Cerebellar nuclear complex (tissue), 1 donor: ENCODE results near the gene TNS3.
A peak's percentile ranks its signal among the peaks of the same experiment; 100 is the strongest.
"Not testable (repeated sequence)": the region's sequence is repeated elsewhere in the genome, so short reads cannot be mapped to it uniquely, and the experiment has no call there.

ENCODE experiments used
- DNase-seq, 2 experiments: peaks; one replicate each; lab custom pipeline; 2025; lab: John Stamatoyannopoulos, UW

Gene TNS3

DNA sequence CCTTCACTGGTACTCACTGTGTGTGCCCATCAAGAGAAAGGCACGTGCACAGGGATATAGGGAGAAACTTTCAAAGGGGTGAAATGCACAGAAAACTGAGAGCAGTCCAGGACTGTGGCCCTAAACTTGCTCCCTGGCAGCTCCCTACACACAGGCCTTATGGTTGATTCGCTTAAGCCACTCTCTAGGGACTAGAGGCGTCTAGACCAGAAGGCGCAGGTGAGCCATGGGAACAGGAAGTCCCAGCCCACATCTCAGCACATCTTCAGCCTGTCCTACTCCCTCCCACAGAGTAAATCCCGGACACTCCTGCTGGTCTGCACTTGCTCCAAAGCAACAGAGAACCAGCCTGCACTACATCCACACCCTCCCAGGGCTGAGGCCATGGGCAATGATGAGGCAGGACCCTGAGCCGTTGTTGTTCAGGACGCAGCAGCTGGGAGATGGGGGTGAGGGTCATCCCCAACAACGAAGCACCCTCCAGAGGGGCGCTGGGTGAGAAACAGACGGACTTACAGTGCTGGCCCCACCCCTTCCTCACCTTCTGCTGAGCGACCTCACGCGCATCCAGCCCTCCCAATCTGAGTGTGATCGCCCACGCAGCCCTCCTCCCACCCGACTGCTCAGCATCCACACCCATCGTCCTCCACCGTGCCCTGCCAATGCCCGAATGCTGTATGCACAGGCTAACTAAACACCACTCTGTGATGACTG is 109.3 kb downstream of the TNS3 start:
- no peak for DNase-seq

DNA sequence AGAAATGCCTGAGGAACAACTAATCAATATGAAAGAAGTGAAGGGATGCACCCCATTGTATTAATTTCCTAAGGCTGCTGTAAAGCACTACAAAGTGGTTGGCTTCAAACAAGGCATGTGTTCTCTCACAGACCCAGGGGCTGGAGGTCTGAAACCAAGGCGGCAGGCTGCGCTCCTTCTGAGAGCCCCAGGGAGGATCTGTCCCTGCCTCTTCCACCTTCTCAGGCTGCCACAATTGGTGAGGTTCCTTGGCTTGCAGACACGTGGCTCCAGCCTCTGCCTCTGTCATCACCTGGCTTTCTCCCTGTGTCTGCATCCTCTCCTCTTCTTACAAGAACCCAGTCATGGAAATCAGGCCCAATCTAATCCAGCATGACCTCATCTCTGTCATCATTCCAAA is 110.1 kb downstream of the TNS3 start:
- DNase-seq = no peak

DNA sequence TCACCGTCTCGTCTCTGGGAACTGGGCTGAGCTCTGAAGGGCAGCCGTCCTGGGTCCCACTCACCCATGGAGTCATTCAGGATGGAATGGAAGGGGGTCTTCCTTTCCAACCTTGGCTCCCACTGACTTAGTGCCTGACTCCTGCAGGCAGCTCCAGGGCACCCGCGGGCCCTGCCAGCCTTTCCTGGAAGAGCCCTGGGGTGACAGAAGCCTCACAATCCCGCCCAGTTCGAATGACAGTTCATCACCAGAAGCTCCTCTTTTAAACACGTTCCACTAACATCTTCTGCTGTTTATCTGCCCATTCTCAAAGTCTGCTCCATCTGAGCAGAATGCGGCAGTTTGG is 110.6 kb downstream of the TNS3 start:
- DNase-seq = no peak

DNA sequence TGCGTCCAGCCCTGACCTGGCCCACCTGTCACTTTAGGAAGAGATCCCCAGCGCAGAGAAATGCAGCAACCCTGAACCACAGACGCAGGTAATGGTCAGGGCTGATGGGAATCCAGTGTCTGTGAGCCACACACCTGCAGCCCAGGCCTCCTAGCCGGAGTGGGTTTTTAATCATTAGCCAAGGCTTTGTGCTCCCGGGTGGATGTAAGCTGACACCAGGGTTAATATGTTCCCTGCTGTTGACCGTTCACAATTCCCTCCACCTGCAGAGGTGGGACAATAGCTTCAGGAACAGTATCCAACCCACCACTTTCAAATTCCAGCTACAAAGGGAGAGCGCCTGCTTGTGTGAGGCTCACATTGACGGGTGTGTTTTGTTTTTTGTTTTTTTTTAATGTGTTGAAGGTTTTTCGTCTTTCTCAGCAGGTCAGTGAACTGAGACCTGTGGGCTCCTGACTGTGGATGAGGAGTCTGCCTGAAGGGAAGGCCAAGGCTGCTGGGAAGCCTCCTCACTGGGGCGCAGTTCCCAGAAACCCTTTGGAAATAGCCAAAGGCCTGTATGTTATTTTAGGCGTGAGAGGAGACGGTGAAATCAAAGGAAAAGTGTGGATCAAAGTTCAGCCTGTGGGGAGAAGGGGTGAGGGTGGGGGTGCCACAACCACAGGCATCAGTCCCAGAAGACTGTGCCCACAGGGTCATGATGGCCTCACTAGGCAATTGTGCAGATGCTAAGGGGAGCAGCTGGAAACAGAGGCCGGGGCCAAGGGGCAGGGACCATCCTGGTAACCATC is 111.1 kb downstream of the TNS3 start:
- DNase-seq = no peak

DNA sequence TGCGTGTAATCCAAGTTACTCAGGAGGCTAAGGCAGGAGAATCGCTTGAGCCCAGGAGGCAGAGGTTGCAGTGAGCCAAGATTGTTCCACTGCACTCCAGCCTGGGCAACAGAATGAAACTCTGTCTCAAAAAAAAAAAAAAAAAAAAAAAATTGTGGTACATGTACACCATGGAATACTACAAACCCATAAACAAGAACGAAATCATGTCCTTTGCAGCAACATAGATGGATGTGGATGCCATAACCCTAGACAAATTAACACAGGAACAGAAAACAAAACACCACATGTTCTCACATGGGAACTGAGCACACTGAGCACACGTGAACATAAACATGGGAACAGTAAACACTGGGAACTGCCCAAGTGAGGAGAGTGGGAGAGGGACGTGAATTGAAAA is 112.1 kb downstream of the TNS3 start:
- not testable (repeated sequence) for DNase-seq

DNA sequence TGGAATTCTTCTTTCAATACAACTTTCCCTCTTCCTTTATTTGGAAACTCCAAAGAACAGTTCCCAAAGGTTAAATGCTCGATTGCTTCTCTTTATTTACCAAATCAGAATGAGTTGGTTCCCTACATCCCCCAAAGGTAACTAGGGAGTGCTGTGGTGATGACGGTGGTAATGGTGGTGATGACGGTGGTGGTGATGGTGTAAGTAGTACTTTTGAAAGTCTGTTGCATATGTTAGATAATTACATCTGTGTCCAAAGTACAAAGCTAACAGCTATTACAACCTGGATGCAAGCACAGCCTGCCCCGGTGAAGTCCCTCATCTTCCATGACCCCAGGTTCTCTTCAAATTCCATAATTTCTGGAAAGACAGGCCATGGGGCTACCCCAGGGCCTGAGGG is 115.1 kb downstream of the TNS3 start:
- no peak for DNase-seq

DNA sequence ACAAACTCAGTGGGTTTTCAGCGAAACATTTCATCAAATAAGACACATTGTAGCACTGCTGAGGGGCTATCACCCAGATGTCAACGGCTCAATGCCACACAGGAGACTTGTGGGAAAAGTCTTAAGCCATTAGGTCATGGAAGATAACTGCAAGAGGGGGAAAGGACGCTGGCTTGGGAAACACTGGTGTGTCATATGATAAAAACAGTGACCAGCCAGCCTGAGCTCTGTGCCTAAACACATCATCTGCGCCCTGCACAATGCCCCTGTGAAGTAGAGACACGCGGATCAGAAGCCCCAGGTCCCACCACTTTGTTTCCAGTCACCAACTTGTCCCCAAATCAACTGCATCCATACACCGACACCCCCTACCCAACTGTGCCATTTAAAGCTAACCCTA is 116.7 kb downstream of the TNS3 start:
- DNase-seq = no peak

DNA sequence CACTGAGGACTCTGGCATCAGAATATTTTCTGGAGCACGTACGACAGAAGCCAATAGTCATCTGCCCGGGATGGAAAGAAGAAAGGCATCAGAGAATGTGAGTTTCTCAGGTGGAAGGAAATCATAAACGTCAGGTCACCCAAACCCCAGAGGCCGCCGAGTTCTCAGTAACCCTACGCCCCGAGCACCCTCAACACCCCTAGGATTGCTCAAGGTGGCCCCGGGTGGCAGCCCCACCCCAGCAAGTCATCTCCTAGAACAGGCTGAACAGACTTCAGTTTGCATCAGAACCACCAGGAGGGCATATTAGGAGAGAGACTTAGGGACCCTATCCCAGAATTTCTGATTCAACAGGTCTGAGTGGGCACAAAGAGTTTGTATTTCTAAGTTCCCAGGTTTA is 117.6 kb downstream of the TNS3 start:
- no peak for DNase-seq

DNA sequence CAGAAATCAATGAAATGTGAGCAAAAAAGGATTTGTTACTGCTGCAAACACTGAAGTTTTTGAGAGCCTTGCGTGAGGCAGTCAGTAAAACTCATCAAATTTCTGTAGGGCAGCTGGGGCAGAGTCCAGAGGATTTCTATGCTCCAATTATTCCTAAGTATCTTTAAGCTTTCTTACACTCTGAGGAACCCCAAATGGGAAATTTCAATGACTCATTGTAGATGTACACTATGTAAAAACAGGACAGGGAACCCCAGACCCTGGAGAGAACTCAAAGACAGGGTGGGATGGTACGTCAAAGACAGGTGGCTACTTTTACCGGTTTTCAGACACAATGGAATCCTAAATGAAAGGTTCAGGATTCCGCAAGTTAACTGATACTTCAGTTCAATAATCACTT is 120.2 kb downstream of the TNS3 start:
- DNase-seq = no peak

DNA sequence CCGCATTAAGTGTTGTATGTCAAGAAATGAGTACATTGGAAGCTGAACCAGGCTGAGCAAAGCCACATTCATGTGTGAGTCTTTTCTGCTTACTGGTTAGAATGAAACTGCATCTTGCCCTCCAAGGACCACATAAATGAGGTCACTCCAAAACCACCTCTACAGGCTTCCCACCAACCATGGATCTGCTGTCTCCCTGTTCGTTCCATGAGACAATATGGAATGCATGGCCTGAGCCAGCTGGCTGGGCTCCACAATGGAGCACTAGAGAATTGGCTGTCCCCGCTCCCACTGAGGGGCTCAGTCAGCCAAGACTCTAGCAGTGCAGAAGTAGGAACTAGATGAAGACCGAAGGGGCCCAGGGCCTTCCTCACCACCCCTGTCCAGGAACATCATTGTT is 120.8 kb downstream of the TNS3 start:
- DNase-seq = peak in 1 of 2 experiments; percentile 19

DNA sequence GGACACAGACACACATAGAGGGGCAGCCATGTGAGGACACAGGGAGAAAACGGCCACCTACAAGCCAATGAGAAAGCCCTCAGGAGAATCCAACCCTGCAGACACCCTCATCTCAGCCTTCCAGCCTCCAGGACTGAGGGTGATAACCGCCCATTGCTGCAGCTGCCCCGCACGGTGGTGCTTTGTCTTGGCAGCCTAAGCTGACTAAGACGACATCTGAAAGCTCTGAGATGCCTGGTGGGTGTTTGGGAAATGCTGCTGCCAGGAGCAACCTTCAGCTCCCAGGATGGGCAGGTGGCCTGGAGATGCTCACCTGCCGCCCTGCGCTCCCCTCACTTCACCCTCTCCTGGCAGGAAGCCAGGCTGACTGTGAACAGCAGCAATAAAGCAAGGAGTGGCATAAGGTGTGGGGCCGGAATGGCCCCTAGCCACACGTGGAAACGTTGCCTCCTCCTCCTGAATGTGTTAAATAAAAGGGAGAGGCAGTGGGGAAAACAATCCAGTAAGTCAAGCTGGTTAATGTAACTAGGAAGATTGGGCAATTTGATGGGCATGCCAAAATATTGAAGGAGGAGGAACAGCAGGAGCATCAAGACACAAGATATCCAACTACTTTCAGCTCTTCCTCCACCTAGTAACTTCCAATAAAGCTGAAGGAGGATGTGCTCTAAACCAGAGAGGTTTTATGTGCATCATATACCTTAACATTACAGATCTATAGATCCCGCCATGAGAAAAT is 121.5 kb downstream of the TNS3 start:
- no peak for DNase-seq

DNA sequence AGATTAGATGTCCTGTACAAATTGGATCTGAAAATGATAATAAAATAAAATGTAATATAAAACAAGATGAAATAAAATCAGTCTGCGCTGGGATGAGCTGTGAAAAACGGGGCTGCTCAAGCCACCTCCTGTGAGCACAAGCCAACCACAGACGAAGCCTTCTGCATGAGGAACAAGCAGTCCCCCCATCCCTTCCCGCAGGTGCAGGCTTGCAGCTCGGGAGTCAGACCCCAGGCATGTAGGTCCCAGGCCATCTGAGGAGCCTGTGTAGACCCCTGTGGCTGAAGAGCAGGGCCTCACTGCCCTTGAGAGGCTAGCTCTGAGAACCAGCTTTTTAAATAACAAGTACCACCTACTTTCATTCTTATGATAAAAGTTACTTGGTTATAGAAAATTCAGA is 123.4 kb downstream of the TNS3 start:
- no peak for DNase-seq

DNA sequence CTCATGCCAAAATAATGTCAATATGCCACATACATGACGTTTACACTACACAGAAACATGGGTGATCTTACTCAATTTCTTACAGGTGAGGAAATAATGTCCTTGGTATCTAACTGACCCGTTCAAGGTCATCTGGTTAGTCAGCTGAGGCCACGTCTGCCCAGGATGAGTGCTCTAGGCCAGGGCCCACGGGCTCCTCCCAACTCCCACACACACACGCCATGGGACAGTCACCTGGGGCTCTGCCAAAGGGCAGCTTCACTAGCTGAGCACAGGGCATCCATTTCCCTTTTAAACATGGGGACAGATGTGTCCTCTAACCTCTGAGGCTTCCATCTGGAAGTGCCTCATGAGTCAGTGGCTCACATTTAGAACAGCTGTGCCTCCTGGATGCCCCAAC is 123.9 kb downstream of the TNS3 start:
- DNase-seq = no peak

DNA sequence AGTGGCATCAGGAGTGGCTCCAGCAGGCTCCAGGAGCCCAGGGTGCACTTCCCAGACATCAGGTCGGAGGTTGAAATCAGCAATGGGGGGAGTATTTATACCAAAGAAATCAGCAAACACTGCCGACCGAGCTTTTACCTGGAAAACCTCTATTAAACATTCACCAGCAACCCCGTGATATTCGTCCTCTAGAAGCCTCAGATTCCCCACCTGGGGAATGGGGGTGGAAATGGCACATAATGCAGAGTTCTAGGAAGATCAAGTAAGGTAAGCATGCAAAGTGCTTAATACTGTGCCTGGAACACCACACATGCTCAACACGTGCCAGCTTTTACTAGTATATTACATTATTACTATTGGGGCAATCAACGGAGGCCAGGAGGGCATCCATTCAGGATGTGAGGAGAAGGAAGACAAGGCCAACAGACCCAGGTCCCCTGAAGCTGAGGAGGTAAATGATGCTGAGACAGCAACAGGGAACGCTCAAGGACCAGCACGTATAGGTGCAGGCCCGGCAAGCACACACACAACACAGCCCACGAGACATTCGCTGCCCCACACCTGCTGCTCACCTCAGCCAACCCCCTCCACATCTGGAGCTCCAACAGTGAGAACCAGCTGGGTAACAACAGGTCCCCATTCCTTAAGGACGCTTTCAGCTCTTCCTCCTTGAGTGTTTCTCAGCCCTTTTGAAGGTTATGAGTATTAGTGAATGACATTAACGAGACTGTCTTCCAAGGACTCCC is 125.5 kb downstream of the TNS3 start:
- no peak for DNase-seq

DNA sequence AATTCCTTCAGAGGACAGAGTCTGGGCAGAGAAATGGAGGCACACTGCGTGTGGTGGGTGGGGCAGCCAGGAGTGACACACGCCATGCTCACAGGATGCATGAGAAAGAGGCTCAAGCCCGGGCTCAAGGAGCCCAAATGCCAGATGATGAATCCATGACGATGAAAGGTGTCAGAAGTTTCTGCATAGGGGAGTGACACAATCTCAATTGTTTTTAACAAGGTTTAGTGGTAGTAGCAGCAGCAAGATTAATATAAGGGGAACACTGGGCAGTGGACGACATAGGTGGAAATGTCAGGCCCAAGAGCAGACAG is 126.1 kb downstream of the TNS3 start:
- DNase-seq = no peak

DNA sequence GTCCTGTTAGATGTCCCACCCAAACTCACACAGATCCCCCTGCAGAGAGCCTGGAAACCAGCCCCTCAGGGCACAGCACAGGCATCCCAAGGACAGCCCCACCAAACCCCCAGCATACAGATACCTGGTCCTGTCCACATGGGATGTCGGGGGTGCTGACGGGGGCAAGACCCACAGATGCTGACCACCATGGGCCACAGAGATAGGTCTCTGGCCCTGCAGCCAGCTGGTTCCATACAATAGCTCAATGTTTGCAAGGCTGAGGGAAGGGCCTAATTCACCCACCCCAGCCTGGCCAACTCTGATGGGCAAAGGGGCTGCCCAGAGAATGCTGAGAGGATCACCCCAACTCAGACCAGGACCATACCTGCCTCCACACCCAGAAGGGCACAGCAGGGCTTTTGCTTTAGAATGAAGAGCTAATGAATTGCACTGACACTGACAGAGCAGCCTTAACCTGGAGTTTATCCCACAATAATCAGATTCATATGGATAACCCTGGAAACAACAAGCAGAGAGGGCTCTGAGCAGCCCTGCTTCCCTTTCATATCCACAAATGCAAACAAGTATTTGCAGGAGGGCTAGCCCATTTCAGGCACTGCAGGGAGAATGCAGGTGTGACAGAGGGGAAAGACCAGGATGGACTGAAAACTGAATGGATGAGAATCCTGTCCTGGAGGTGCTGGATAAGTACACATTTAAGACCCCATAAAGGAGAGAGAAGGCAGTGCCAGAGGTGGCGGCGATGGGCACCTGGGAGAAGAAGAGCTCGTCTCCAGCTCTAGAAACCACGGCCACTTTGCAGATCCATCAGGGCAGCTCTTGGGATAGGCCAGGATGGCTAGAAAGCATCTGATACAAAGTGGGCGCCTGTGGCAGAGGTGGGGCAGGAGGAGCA is 126.7 kb downstream of the TNS3 start:
- DNase-seq = no peak

DNA sequence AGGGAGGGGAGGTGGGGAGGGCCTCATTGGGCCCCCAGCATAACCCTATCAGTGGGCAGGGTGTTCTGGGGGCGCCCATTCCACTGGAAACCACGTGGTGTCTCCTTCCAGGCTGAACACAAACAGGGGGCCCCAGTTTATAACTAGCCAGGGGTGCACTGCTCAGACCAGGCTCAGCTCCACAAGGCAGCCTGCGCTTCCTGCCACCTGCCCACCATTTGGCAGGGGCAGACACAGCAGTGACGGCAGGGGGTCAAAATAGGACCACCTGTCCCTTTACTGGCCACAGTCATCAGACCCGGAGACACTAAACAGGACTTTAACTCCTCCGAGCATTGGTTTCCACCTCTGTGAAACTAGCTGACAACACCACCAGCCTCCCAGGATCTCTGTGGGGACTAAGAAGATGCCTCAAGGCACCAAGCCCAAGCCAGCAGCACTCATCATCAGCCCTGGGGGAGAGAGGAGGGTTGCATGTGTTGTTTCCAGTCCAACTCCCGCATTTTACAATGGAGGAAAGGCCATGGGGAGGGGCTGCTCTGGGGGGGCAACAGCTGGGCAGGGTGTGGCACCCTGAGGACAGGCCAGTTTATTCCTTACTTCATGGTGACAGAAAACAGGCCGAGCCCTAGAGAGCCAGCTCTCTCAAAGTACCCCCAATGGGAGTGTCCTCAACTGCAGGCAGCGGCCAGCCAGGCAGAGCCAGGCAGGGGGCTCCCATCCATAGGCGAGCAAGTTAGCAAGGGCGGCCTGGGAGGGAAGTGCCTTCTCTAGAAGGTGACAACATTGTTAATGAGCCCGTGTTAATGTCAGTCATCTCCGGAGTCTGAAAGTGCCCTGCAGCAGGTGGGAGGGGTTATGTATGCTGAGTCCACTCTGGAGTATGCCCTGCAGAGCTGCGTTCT is 127.6 kb downstream of the TNS3 start:
- no peak for DNase-seq

DNA sequence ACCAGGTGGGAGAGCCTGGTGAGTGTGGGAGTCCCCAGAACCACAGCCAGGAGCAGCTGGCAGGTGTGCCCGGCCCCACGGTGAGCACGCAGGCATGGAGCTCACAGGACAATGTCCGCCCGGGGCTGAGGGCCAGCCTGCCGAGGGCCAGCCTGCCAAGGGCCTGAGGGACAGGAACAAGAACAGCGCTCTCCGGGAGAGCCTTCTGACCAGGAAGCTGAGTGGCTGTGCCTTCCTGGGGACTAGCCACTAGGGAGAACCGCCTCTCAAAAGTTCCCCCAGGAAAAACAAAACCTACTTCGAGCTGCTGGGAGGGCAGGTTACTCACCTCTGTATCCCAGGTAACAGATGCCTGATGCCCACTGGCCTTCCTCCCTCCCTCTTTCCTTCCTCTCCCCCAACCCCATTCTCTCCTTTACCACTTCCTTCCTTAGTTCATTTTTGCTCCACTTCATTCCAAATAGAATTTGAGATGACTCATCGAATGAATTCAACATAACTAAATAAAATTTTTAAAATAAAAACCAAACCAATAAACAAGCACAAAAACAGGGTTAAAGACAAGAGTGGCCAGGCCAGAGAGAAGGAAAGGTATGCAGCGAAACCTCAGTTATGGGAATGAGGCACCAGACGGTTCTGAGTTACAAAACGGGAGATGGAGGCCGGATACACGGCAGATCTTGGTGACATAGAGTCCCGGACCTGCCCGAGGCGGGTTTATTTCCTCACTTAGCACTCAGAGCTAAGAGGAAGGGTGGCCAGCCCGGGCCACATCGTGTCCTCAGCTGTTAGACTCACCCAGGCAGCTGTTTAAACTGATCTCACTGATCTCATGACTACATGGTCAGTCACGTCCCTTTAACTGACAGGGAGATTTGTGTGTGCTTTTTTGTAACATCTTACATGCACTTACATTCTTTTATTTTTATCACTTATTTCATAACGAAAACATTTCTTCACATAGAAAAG is 128.5 kb downstream of the TNS3 start:
- no peak for DNase-seq

DNA sequence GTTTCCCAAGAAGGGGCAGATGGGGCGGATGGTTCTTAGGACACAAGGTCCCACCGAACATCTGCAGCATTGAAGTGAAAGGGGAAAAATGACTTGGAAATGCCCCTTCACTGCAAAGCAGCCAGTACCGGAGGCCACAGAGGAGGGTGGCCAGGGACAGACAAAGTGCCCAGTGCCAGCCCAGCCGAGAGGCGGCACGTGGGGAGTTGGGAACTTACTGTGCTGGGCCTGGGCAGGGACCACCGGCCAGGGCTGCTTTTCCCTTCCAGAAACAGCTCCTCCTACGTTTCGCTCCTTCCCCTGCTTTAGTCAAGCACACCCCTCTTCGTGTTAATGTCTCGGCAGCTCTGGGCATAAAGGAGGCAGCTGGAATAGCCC is 129.2 kb downstream of the TNS3 start:
- DNase-seq = no peak
